ENCODE measurements around the gene PEPD.

Gene PEPD

GRCh38 chr19:33472691-33473652 lies 48.6 kb downstream of the PEPD start:
- no peak overlapping the region for H3K27ac ChIP-seq (replicated peaks)
- DNase-seq (ENCODE audit: low read depth in 1 of 2, low spot score in 1 of 2): no peak

GRCh38 chr19:33472226-33472625 lies 49.4 kb downstream of the PEPD start:
- DNase-seq (ENCODE audit: low read depth in 1 of 2, low spot score in 1 of 2): no peak
- Histone ChIP-seq H3K4me3 (replicated peaks; ENCODE audit: insufficient read depth, low read length) (no peak overlapping the region), H3K27me3 (ENCODE audit: insufficient read depth, poor library complexity, severe bottlenecking) (no peaks in the 10 kb centered on the region), H3K27ac (replicated peaks) (no peak overlapping the region)
- TF ChIP-seq CTCF (IDR thresholded peaks at IDR 0.05; ENCODE audit: insufficient read depth, low read length) (no peak), GABPA (IDR thresholded peaks at IDR 0.05; ENCODE audit: low read depth) (no peak), REST (IDR thresholded peaks at IDR 0.05; ENCODE audit: insufficient replicate concordance, low read depth) (no peak), POLR2AphosphoS5 (IDR thresholded peaks at IDR 0.05; ENCODE audit: low read depth) (no peak), SPI1 (IDR thresholded peaks at IDR 0.05; ENCODE audit: borderline replicate concordance, low read depth) (no peak)

More at GRCh38 chr19:33472691-33473652, 48.6 kb downstream of the PEPD start:
- TF ChIP-seq CTCF (IDR thresholded peaks at IDR 0.05; ENCODE audit: insufficient read depth, low read length) (no peak), POLR2AphosphoS5 (IDR thresholded peaks at IDR 0.05; ENCODE audit: low read depth) (no peak), REST (IDR thresholded peaks at IDR 0.05; ENCODE audit: insufficient replicate concordance, low read depth) (no peak), SPI1 (IDR thresholded peaks at IDR 0.05; ENCODE audit: borderline replicate concordance, low read depth) (no peak), GABPA (IDR thresholded peaks at IDR 0.05; ENCODE audit: low read depth) (no peak)
- H3K4me3 ChIP-seq (replicated peaks; ENCODE audit: insufficient read depth, low read length): no peak overlapping the region
- H3K27me3 ChIP-seq (ENCODE audit: insufficient read depth, poor library complexity, severe bottlenecking): no peaks in the 10 kb centered on the region

- DNase-seq (ENCODE audit: low read depth in 1 of 2, low spot score in 1 of 2): no peak
- H3K27me3 ChIP-seq (ENCODE audit: insufficient read depth, poor library complexity, severe bottlenecking): no peaks in the 10 kb centered on the region
- no peak overlapping the region for H3K27ac ChIP-seq (replicated peaks)
- H3K4me3 ChIP-seq (replicated peaks; ENCODE audit: insufficient read depth, low read length): no peak overlapping the region
- no peak for TF ChIP-seq SPI1 (IDR thresholded peaks at IDR 0.05; ENCODE audit: borderline replicate concordance, low read depth)
- TF ChIP-seq CTCF (IDR thresholded peaks at IDR 0.05; ENCODE audit: insufficient read depth, low read length): no peak
- TF ChIP-seq REST (IDR thresholded peaks at IDR 0.05; ENCODE audit: insufficient replicate concordance, low read depth): no peak
- no peak for TF ChIP-seq GABPA (IDR thresholded peaks at IDR 0.05; ENCODE audit: low read depth)
- no peak for TF ChIP-seq POLR2AphosphoS5 (IDR thresholded peaks at IDR 0.05; ENCODE audit: low read depth)
Observed at GRCh38 chr19:33471111-33471996, 50.2 kb downstream of the PEPD start.

Measured in HL-60 (cell line).